ENCODE measurements around the gene MORF4L2. TPM values are rescaled to one million over a fixed set of nuclear protein-coding genes. Genes with fewer than 3 reads are reported as not detected.

Gene MORF4L2
- total and polyA plus RNA-seq, 2 experiments from 2014 or later: 772 to 1,160 TPM

DNA sequence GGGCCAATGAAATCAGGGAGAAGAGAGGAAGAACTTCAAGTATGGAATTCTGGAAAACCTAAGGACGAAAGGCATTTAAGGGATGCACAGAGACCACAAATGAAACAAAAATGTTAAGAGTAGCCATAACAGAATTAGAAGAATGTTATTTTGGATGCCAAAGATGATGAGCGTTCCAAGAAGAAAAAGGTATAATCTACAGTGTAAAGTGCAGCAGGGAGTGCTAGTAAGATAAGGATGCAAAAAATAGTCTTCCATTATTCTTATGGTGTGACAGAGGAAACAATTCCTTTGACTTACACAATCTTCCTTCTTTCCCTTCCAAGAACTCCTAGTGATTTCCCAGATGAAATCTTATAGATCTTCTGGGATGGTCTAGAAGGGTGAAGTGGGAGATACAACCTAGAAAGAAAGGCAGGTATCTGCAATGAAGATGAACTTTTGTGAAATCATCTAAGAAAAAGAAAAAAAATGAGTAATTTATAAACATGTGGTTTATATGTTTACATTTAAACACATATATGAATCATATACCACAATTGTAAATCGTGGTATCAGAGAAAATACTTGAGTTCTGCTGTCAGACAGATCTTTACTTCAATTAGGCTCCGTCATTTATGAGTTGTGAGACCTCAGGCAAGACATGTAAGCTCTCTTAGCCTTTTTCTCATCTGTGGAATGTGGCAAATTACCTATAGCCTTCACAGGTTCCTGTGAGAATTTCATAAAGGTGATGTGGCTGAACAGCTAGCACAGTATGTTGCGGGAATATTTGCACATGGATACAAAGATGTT is 8.1 kb downstream of the MORF4L2 start:
- Histone ChIP-seq H3K36me3 (replicated peaks; ENCODE audit: insufficient read depth, low read depth) (peaks cover 5% of the 10 kb centered on the region), H3K27me3 (no peaks in the 10 kb centered on the region), H3K4me1 (ENCODE audit: insufficient read depth) (peaks cover under 1% of the 10 kb centered on the region), H3K27ac (no peak overlapping the region), H4K20me1 (ENCODE audit: insufficient read depth, poor library complexity, severe bottlenecking) (peaks cover 70% of the 10 kb centered on the region), H2AFZ (no peak overlapping the region), H3K79me2 (peaks cover 25% of the 10 kb centered on the region), H3K9me2 (replicated peaks; ENCODE audit: insufficient read depth) (no peaks in the 10 kb centered on the region), H3K4me2 (no peak overlapping the region), H3K4me3 (no peak overlapping the region), H3K9me3 (ENCODE audit: low read depth) (no peaks in the 10 kb centered on the region)
- WGBS (ENCODE audit: low lambda C conversion rate, missing lambda C conversion rate): 94% methylated on average over 5 of the region's 5 CpGs
- TF ChIP-seq, protein P1, sequence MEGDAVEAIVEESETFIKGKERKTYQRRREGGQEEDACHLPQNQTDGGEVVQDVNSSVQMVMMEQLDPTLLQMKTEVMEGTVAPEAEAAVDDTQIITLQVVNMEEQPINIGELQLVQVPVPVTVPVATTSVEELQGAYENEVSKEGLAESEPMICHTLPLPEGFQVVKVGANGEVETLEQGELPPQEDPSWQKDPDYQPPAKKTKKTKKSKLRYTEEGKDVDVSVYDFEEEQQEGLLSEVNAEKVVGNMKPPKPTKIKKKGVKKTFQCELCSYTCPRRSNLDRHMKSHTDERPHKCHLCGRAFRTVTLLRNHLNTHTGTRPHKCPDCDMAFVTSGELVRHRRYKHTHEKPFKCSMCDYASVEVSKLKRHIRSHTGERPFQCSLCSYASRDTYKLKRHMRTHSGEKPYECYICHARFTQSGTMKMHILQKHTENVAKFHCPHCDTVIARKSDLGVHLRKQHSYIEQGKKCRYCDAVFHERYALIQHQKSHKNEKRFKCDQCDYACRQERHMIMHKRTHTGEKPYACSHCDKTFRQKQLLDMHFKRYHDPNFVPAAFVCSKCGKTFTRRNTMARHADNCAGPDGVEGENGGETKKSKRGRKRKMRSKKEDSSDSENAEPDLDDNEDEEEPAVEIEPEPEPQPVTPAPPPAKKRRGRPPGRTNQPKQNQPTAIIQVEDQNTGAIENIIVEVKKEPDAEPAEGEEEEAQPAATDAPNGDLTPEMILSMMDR (IDR thresholded peaks at IDR 0.05; ENCODE audit: poor library complexity): no peak
- no peak for TF ChIP-seq EZH2phosphoT487 (IDR thresholded peaks at IDR 0.05; ENCODE audit: low read depth, severe bottlenecking, unreplicated experiment)
- no peak for TF ChIP-seq EZH2 (IDR thresholded peaks at IDR 0.05; ENCODE audit: borderline replicate concordance)
- no peak for DNase-seq (ENCODE audit: low spot score)

DNA sequence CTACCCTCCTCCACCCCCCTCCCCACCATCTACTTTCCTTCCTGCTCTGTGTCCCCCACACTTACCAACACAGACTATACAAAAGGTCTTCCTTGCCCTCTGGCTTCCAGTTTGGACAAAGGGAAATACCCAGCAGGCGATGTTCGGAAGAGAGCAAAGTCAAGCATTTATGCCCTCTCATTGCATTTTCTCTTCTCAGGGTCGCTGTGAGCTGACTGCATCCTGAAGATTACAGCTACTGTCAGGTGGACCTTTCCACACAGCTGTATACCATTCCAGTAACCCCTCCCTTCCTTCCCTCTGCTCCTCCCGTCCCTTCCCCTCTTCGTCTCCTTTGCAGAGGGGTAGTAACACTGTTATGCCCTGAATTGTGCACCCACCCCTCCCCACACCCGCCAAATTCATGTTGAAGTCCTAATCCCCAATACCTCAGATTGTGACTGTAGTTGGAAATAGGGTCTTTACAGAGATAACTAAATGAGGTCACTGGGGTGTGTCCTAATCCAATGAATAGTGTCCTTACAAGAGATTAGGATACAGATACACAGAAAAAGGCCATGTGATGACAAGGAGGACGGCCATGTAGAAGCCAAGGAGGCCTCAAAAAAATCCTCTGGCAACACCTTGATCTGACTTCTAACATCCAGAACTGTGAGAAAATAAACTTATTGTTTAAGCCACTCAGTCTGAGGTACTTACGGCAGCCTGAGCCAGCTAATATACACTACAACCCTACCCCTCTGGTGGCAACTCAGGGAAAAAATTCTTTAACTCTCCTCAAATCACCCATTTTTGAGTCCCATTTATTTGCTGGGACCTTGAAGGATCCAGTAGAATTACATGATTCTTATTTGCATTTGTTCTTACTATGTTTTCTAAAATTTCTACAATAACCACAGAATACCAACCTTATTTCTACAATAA is 11.7 kb downstream of the MORF4L2 start:
- Histone ChIP-seq H2AFZ (no peak overlapping the region), H3K4me1 (ENCODE audit: insufficient read depth) (no peaks in the 10 kb centered on the region), H3K79me2 (peaks cover 2% of the 10 kb centered on the region), H3K4me2 (no peak overlapping the region), H3K36me3 (replicated peaks; ENCODE audit: insufficient read depth, low read depth) (no peaks in the 10 kb centered on the region), H3K9me3 (ENCODE audit: low read depth) (no peaks in the 10 kb centered on the region), H3K27me3 (no peaks in the 10 kb centered on the region), H3K9me2 (replicated peaks; ENCODE audit: insufficient read depth) (no peaks in the 10 kb centered on the region), H3K4me3 (no peak overlapping the region), H3K27ac (peak overlapping the region; percentile 30), H4K20me1 (ENCODE audit: insufficient read depth, poor library complexity, severe bottlenecking) (peaks cover 38% of the 10 kb centered on the region)
- TF ChIP-seq, protein P1 (IDR thresholded peaks at IDR 0.05; ENCODE audit: poor library complexity): no peak
- TF ChIP-seq EZH2 (IDR thresholded peaks at IDR 0.05; ENCODE audit: borderline replicate concordance) (no peak), EZH2phosphoT487 (IDR thresholded peaks at IDR 0.05; ENCODE audit: low read depth, severe bottlenecking, unreplicated experiment) (no peak)
- no peak for DNase-seq (ENCODE audit: low spot score)
- WGBS (ENCODE audit: low lambda C conversion rate, missing lambda C conversion rate): 79% methylated on average over 8 of the region's 8 CpGs

DNA sequence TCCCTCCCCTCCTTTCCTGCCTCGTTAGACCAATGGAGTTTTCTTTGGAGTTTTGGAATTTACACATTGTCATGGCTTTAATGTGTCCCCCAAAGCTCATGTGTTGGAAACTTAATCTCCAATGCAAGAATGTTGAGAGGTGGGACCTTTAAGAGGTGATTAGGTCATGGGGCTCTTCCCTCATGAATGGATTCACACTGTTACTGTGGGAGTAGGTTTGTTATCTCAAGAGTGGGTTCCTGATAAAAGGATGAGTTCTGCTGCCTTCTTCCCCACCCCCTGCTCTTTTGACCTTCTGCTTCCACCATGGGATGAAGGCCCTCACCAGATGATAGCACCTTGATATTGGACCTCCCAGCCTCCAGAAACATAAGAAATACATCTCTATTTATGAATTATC is 16.8 kb downstream of the MORF4L2 start:
- Histone ChIP-seq H3K4me2 (no peak overlapping the region), H3K9me3 (ENCODE audit: low read depth) (no peaks in the 10 kb centered on the region), H3K79me2 (no peaks in the 10 kb centered on the region), H3K4me1 (ENCODE audit: insufficient read depth) (no peaks in the 10 kb centered on the region), H3K9me2 (replicated peaks; ENCODE audit: insufficient read depth) (no peaks in the 10 kb centered on the region), H3K27me3 (no peaks in the 10 kb centered on the region), H3K36me3 (replicated peaks; ENCODE audit: insufficient read depth, low read depth) (no peaks in the 10 kb centered on the region), H4K20me1 (ENCODE audit: insufficient read depth, poor library complexity, severe bottlenecking) (no peaks in the 10 kb centered on the region), H3K4me3 (no peak overlapping the region), H3K27ac (no peak overlapping the region), H2AFZ (no peak overlapping the region)
- WGBS (ENCODE audit: low lambda C conversion rate, missing lambda C conversion rate): 67% methylated on average over 1 of the region's 1 CpG
- TF ChIP-seq, protein P1 (IDR thresholded peaks at IDR 0.05; ENCODE audit: poor library complexity): no peak
- TF ChIP-seq EZH2 (IDR thresholded peaks at IDR 0.05; ENCODE audit: borderline replicate concordance) (no peak), EZH2phosphoT487 (IDR thresholded peaks at IDR 0.05; ENCODE audit: low read depth, severe bottlenecking, unreplicated experiment) (no peak)
- DNase-seq (ENCODE audit: low spot score): no peak
